ENCODE results near the gene EXOG. TPM values are rescaled to one million over a fixed set of nuclear protein-coding genes. Genes with fewer than 3 reads are reported as not detected.

Gene EXOG
- total and polyA plus RNA-seq, 7 donors = 2.9 to 14.5 (median 4.5) TPM

- Histone ChIP-seq H3K4me3 (no peak overlapping the region), H3K36me3 (ENCODE audit: insufficient read depth in 1 of 2, low read depth in 1 of 2) (no peaks in the 10 kb centered on the region), H3K9me3 (no peaks in the 10 kb centered on the region), H3K4me1 (peaks cover 70% of the 10 kb centered on the region), H3K27me3 (ENCODE audit: insufficient read depth in 3 of 3, low read length in 2 of 3) (no peaks in the 10 kb centered on the region), H3K27ac (peak overlapping the region; percentile 96)
- no peak for TF ChIP-seq CTCF (IDR thresholded peaks at IDR 0.05)
- ATAC-seq (no peak), DNase-seq (no peak)
- intact Hi-C loops (cut with DNase I) = loop anchor here in 1 of 2 donors (10.0 kb wide), 1 partner anchor 323 kb away; the partner anchor contains the start of genes ACAA1 and MYD88
- WGBS, 3 donors = 75 to 83% (median 78%) methylated on average over 9 of the region's 9 CpGs
These were observed 38.8 kb upstream of the EXOG start for GRCh38 chr3:38457111-38458003.

- Histone ChIP-seq H3K27ac (peak overlapping the region; percentile 96), H3K9me3 (no peaks in the 10 kb centered on the region), H3K4me3 (peak overlapping the region; percentile 72), H3K27me3 (ENCODE audit: insufficient read depth in 3 of 3, low read length in 2 of 3) (no peaks in the 10 kb centered on the region), H3K4me1 (peaks cover 71% of the 10 kb centered on the region), H3K36me3 (ENCODE audit: insufficient read depth in 1 of 2, low read depth in 1 of 2) (no peaks in the 10 kb centered on the region)
- DNase-seq (peak; percentile 68 to 77), ATAC-seq (peak; percentile 61 to 70 (median 64))
- 26 to 30% (median 26%) methylated on average over 13 of the region's 13 CpGs for WGBS, 3 donors
- intact Hi-C loops (cut with DNase I) = loop anchor here in 1 of 2 donors (10.0 kb wide), 1 partner anchor 324 kb away; the partner anchor contains the start of genes ACAA1 and MYD88
- TF ChIP-seq CTCF (IDR thresholded peaks at IDR 0.05) = no peak
These were observed 37.2 kb upstream of the EXOG start for GRCh38 chr3:38458796-38459498.

- Histone ChIP-seq H3K36me3 (ENCODE audit: insufficient read depth in 1 of 2, low read depth in 1 of 2) (no peaks in the 10 kb centered on the region), H3K27ac (peak overlapping the region; percentile 96), H3K27me3 (ENCODE audit: insufficient read depth in 3 of 3, low read length in 2 of 3) (no peaks in the 10 kb centered on the region), H3K9me3 (no peaks in the 10 kb centered on the region), H3K4me3 (peak overlapping the region; percentile 72), H3K4me1 (peaks cover 73% of the 10 kb centered on the region)
- intact Hi-C loops (cut with DNase I) = loop anchor here (5.0 to 10.0 kb wide), 2 partner anchors 112 to 325 kb away; partner anchors contain the start of genes ACAA1 (in 1 of the 2), MYD88 (in 1 of the 2) and XYLB (in 1 of the 2)
- no peak for TF ChIP-seq CTCF (IDR thresholded peaks at IDR 0.05)
- WGBS, 3 donors = 30 to 51% (median 31%) methylated on average over 10 of the region's 10 CpGs
- peak in 2 of 4 donors; percentile 11 to 15 for ATAC-seq
- no peak for DNase-seq
These were observed 36.6 kb upstream of the EXOG start for GRCh38 chr3:38459499-38460048.

GRCh38 chr3:38460377-38461270 is 35.5 kb upstream of the EXOG start:
- DNase-seq (peak; percentile 49 to 82), ATAC-seq (peak; percentile 87 to 90 (median 88))
- H3K27ac ChIP-seq = peak overlapping the region; percentile 96
- H3K9me3 ChIP-seq = no peaks in the 10 kb centered on the region
- no peaks in the 10 kb centered on the region for H3K36me3 ChIP-seq (ENCODE audit: insufficient read depth in 1 of 2, low read depth in 1 of 2)
- peaks cover 78% of the 10 kb centered on the region for H3K4me1 ChIP-seq
- intact Hi-C loops (cut with DNase I) = loop anchor here in 1 of 2 donors (5.0 kb wide), 1 partner anchor 113 kb away; the partner anchor contains the start of gene XYLB
- no peak for TF ChIP-seq CTCF (IDR thresholded peaks at IDR 0.05)
- H3K4me3 ChIP-seq = peak overlapping the region; percentile 72
- H3K27me3 ChIP-seq (ENCODE audit: insufficient read depth in 3 of 3, low read length in 2 of 3) = no peaks in the 10 kb centered on the region
- WGBS, 3 donors = 11 to 23% (median 11%) methylated on average over 12 of the region's 12 CpGs

All from psoas muscle (tissue), 8 donors.